Measurements from ENCODE around the gene SCCPDH.
"Not testable (repeated sequence)": the region's sequence is repeated elsewhere in the genome, so short reads cannot be mapped to it uniquely, and the experiment has no call there.

SCCPDH gene

GRCh38 chr1:246803883-246804282 is 79.7 kb downstream of the SCCPDH start:
- DNase-seq = no peak

- no peak for DNase-seq
These were observed 81.0 kb downstream of the SCCPDH start for GRCh38 chr1:246805135-246805716.

GRCh38 chr1:246809473-246809872 is 85.3 kb downstream of the SCCPDH start:
- DNase-seq = no peak

GRCh38 chr1:246811985-246812384 is 87.8 kb downstream of the SCCPDH start:
- DNase-seq = no peak

GRCh38 chr1:246813325-246813724 is 89.1 kb downstream of the SCCPDH start:
- not testable (repeated sequence) for DNase-seq

- DNase-seq = no peak
These were observed 90.7 kb downstream of the SCCPDH start for GRCh38 chr1:246814890-246815289.

GRCh38 chr1:246815693-246816270 is 91.6 kb downstream of the SCCPDH start:
- DNase-seq = no peak
